H1 (cell line): ENCODE measurements around the gene BRINP3. TPM values are rescaled to one million over a fixed set of nuclear protein-coding genes. Genes with fewer than 3 reads are reported as not detected.

ENCODE experiments used
- CTCF ChIA-PET: fragments of 300-600 bp; sonication (Branson Sonifier 250); formaldehyde crosslinking; loops from one replicate; lab custom pipeline; 2021; ENCODE audit not compliant: partially characterized antibody; lab: Charles Lee
- POLR2A ChIA-PET: fragments of 300-600 bp; sonication (Branson Sonifier 250); formaldehyde crosslinking; loops from one replicate; lab custom pipeline; 2021; ENCODE audit warnings: inconsistent platforms; ENCODE audit not compliant: partially characterized antibody; lab: Charles Lee
- DNase-seq, 2 experiments: peaks; one replicate each; pipeline versions ENCODE4 v3.0.0 to v3.0.0-alpha.2; 2010 to 2022; ENCODE audit warnings: low spot score in 2 of 2, low read depth in 1 of 2, mixed read lengths in 1 of 2
- FAIRE-seq: peaks from 2 replicates; lab custom pipeline; 2011; peaks lifted over from hg19 to GRCh38; lab: Jason Lieb, UNC
- H2AFZ ChIP-seq: 2 replicates; pipeline ENCODE4 v1.8.1; 2012; ENCODE audit warnings: low read length, inconsistent platforms
- H2AK5ac ChIP-seq: 2 replicates; pipeline ENCODE4 v1.6.1; 2013; ENCODE audit warnings: low read depth, low read length
- H2BK120ac ChIP-seq: replicated peaks from 2 replicates; pipeline ENCODE3; 2013; ENCODE audit warnings: low read depth, low read length, inconsistent platforms
- H2BK12ac ChIP-seq: 2 replicates; pipeline ENCODE4 v1.6.1; 2013; ENCODE audit warnings: low read depth, low read length
- H2BK15ac ChIP-seq: 2 replicates; pipeline ENCODE4 v1.6.1; 2013; ENCODE audit warnings: low read length
- H2BK20ac ChIP-seq: 2 replicates; pipeline ENCODE4 v1.6.1; 2013; ENCODE audit warnings: low read length
- H2BK5ac ChIP-seq: 2 replicates; pipeline ENCODE4 v1.6.1; 2013; ENCODE audit warnings: low read depth, low read length
- H3K14ac ChIP-seq: 2 replicates; pipeline ENCODE4 v1.6.1; 2013; ENCODE audit warnings: inconsistent platforms; ENCODE audit not compliant: insufficient read length
- H3K18ac ChIP-seq: 2 replicates; pipeline ENCODE4 v1.6.1; 2013; ENCODE audit warnings: low read length; ENCODE audit errors: extremely low read depth
- H3K23ac ChIP-seq: 2 replicates; pipeline ENCODE4 v1.6.1; 2013; ENCODE audit warnings: inconsistent platforms; ENCODE audit not compliant: insufficient read length
- H3K23me2 ChIP-seq: 2 replicates; pipeline ENCODE4 v1.6.1; 2013; ENCODE audit warnings: low read depth, low read length
- H3K27ac ChIP-seq: 2 replicates; pipeline ENCODE4 v1.6.1; 2011; ENCODE audit warnings: low read depth, low read length, inconsistent platforms
- H3K27me3 ChIP-seq, 4 experiments: replicated peaks in 1 of 4; 1 replicate in 1 of 4; 2 replicates in 3 of 4; pipeline versions ENCODE4 v1.6.1 to v1.8.1; 2011 to 2013; ENCODE audit warnings: low read length in 3 of 4, mild to moderate bottlenecking in 3 of 4, inconsistent platforms in 2 of 4, mixed read lengths in 2 of 4, moderate library complexity in 1 of 4; ENCODE audit not compliant: control insufficient read depth in 3 of 4, insufficient read depth in 3 of 4; ENCODE audit errors: extremely low read depth in 1 of 4
- H3K36me3 ChIP-seq, 4 experiments: 2 replicates each; pipeline versions ENCODE4 v1.6.1 to v1.8.1; 2011 to 2013; ENCODE audit warnings: mild to moderate bottlenecking in 4 of 4, low read length in 3 of 4, moderate library complexity in 2 of 4, control low read depth in 1 of 4, inconsistent platforms in 1 of 4; ENCODE audit not compliant: insufficient read depth in 4 of 4, control insufficient read depth in 2 of 4
- H3K4ac ChIP-seq: replicated peaks from 2 replicates; pipeline ENCODE3; 2013; ENCODE audit warnings: low read length, low read depth, mixed read lengths, inconsistent platforms; ENCODE audit not compliant: insufficient read length
- H3K4me1 ChIP-seq, 4 experiments: replicated peaks in 1 of 4; 1 replicate in 1 of 4; 2 replicates in 3 of 4; pipeline versions ENCODE4 v1.6.1 to v1.8.1; 2011 to 2013; ENCODE audit warnings: low read length in 3 of 4, inconsistent platforms in 2 of 4, mixed read lengths in 1 of 4; ENCODE audit not compliant: insufficient read depth in 4 of 4, control insufficient read depth in 3 of 4
- H3K4me2 ChIP-seq, 2 experiments: 2 replicates each; pipeline versions ENCODE4 v1.6.1 to v1.8.1; 2011 to 2013; ENCODE audit warnings: low read depth in 2 of 2, low read length in 2 of 2, control low read depth in 1 of 2, inconsistent platforms in 1 of 2, mild to moderate bottlenecking in 1 of 2; ENCODE audit not compliant: insufficient read depth in 1 of 2
- H3K4me3 ChIP-seq, 4 experiments: fragments of 200-600, 300-600 bp in 1 of 4; sonication (generic), shearing (Covaris generic), sonication (Bioruptor Twin) in 1 of 4; 2 replicates each; pipeline versions ENCODE4 v1.5.1 to v1.8.1; 2011 to 2016; ENCODE audit warnings: low read length in 4 of 4, low read depth in 3 of 4, control low read depth in 2 of 4, inconsistent platforms in 2 of 4, mild to moderate bottlenecking in 2 of 4, mixed read lengths in 1 of 4, moderate library complexity in 1 of 4; ENCODE audit not compliant: insufficient read depth in 2 of 4; ENCODE audit errors: extremely low read depth in 1 of 4
- H3K56ac ChIP-seq: replicated peaks from 2 replicates; pipeline ENCODE3; 2013; ENCODE audit warnings: low read depth, mild to moderate bottlenecking, mixed read lengths, low read length, inconsistent platforms; ENCODE audit not compliant: insufficient read length
- H3K79me1 ChIP-seq: 2 replicates; pipeline ENCODE4 v1.6.1; 2013; ENCODE audit warnings: low read depth, low read length, control low read depth
- H3K79me2 ChIP-seq, 2 experiments: 2 replicates each; pipeline versions ENCODE4 v1.6.1 to v1.8.1; 2012 to 2013; ENCODE audit warnings: low read length in 2 of 2, mild to moderate bottlenecking in 2 of 2, inconsistent platforms in 1 of 2; ENCODE audit not compliant: insufficient read depth in 2 of 2, control insufficient read depth in 1 of 2
- H3K9ac ChIP-seq, 4 experiments: replicated peaks in 1 of 4; 1 replicate in 1 of 4; 2 replicates in 3 of 4; pipeline versions ENCODE4 v1.6.1 to v1.8.1; 2011 to 2013; ENCODE audit warnings: low read depth in 3 of 4, low read length in 3 of 4, control low read depth in 2 of 4, mild to moderate bottlenecking in 2 of 4, moderate library complexity in 2 of 4, inconsistent platforms in 1 of 4; ENCODE audit errors: extremely low read depth in 1 of 4
- H3K9me3 ChIP-seq, 2 experiments: 2 replicates each; pipeline versions ENCODE4 v1.6.1 to v1.8.1; 2012 to 2013; ENCODE audit warnings: mild to moderate bottlenecking in 2 of 2, moderate library complexity in 2 of 2, control low read depth in 1 of 2, inconsistent platforms in 1 of 2, low read depth in 1 of 2, low read length in 1 of 2, mixed read lengths in 1 of 2; ENCODE audit not compliant: insufficient read depth in 2 of 2
- H4K20me1 ChIP-seq, 2 experiments: replicated peaks in 1 of 2; 2 replicates each; pipeline versions ENCODE3 to v1.8.1; 2011 to 2013; ENCODE audit warnings: inconsistent platforms in 2 of 2, low read length in 2 of 2, mild to moderate bottlenecking in 1 of 2; ENCODE audit not compliant: insufficient read depth in 2 of 2, control insufficient read depth in 1 of 2
- H4K5ac ChIP-seq: 2 replicates; pipeline ENCODE4 v1.6.1; 2013; ENCODE audit warnings: low read length, low read depth, mixed read lengths, inconsistent platforms; ENCODE audit not compliant: insufficient read length
- H4K8ac ChIP-seq: 2 replicates; pipeline ENCODE4 v1.8.0; 2013; ENCODE audit warnings: mild to moderate bottlenecking, moderate library complexity, low read length, inconsistent platforms; ENCODE audit not compliant: insufficient read depth; ENCODE audit errors: extremely low read depth
- H4K91ac ChIP-seq: replicated peaks from 2 replicates; pipeline ENCODE3; 2013; ENCODE audit warnings: low read length, mixed read lengths, inconsistent platforms; ENCODE audit not compliant: insufficient read length
- ASH2L ChIP-seq: fragments of 200-600, 300-600 bp; sonication (generic); IDR thresholded peaks from one replicate; pipeline ENCODE4 v1.7.1; 2017; ENCODE audit warnings: low read length
- ATF3 ChIP-seq: IDR thresholded peaks from 2 replicates; pipeline ENCODE4 v1.6.1; 2011; ENCODE audit warnings: low read depth, mild to moderate bottlenecking, low read length; ENCODE audit not compliant: insufficient read depth
- BRCA1 ChIP-seq: IDR thresholded peaks from 2 replicates; pipeline ENCODE4 v1.6.1; 2012; ENCODE audit warnings: low read depth, low read length, improper control_type of control experiment
- CBX8 ChIP-seq: fragments of 300-800, 300-1000 bp; sonication (generic); IDR thresholded peaks from 2 replicates; pipeline ENCODE4 v1.7.1; 2016; ENCODE audit warnings: low read depth, low read length, borderline replicate concordance
- CHD1 ChIP-seq: IDR thresholded peaks from 2 replicates; pipeline ENCODE4 v1.6.1; 2012; ENCODE audit warnings: low read depth, low read length, improper control_type of control experiment
- CHD2 ChIP-seq: IDR thresholded peaks from 2 replicates; pipeline ENCODE4 v1.6.1; 2012; ENCODE audit warnings: low read length, improper control_type of control experiment
- CREB1 ChIP-seq: IDR thresholded peaks from 2 replicates; pipeline ENCODE4 v1.6.1; 2012; ENCODE audit warnings: inconsistent platforms
- EGR1 ChIP-seq: IDR thresholded peaks from 2 replicates; pipeline ENCODE4 v1.6.1; 2011; ENCODE audit warnings: low read depth, low read length, borderline replicate concordance
- HDAC2 ChIP-seq, 2 experiments: fragments of 300-600 bp in 1 of 2; sonication (generic) in 1 of 2; IDR thresholded peaks; 2 replicates each; pipeline ENCODE4 v1.6.1; 2011 to 2012; ENCODE audit warnings: low read depth in 2 of 2, low read length in 2 of 2, mild to moderate bottlenecking in 2 of 2, moderate library complexity in 2 of 2, borderline replicate concordance in 1 of 2, inconsistent platforms in 1 of 2
- MAFK ChIP-seq: IDR thresholded peaks from 2 replicates; pipeline ENCODE4 v1.6.1; 2012; ENCODE audit warnings: low read depth, mild to moderate bottlenecking, improper control_type of control experiment, low read length
- MAX ChIP-seq: IDR thresholded peaks from 2 replicates; pipeline ENCODE4 v1.6.1; 2012; ENCODE audit warnings: inconsistent platforms
- PHF8 ChIP-seq: fragments of 200-600 bp; sonication (generic); conservative IDR thresholded peaks from 2 replicates; pipeline ENCODE4 v1.7.1; 2012; ENCODE audit warnings: low read depth, mild to moderate bottlenecking, inconsistent platforms, low read length, moderate library complexity
- RFX5 ChIP-seq: IDR thresholded peaks from 2 replicates; pipeline ENCODE4 v1.6.1; 2011; ENCODE audit warnings: low read depth, low read length, improper control_type of control experiment, borderline replicate concordance
- SP1 ChIP-seq: IDR thresholded peaks from 2 replicates; pipeline ENCODE4 v1.6.1; 2011; ENCODE audit warnings: low read depth, low read length
- YY1 ChIP-seq: IDR thresholded peaks from 2 replicates; pipeline ENCODE4 v1.6.1; 2011; ENCODE audit warnings: low read depth, mild to moderate bottlenecking, low read length
- WGBS, 2 experiments: shearing (Covaris generic) in 1 of 2; methylation state at CpG; one replicate each; pipeline versions ENCODE4 v1.1.6 to v1.1.7; 2013 to 2015; ENCODE audit warnings: low lambda C conversion rate in 2 of 2, mixed read lengths in 2 of 2, inconsistent platforms in 1 of 2, low coverage in 1 of 2, missing lambda C conversion rate in 1 of 2; ENCODE audit not compliant: insufficient replicate concordance in 2 of 2, insufficient coverage in 1 of 2, insufficient read length in 1 of 2; ENCODE audit errors: extremely low coverage in 1 of 2, missing lambda C conversion rate in 1 of 2; 5-methylcytosine and 5-hydroxymethylcytosine counted together
- polyA plus RNA-seq, 7 experiments: library from polyadenylated mRNA; depleted of rRNA in 3 of 7; stranded (reverse) in 5 of 7; unstranded in 2 of 7; fragments of >200 nt in 5 of 7; fragments of 200-250 nt in 2 of 7; gene quantifications; 1 replicate in 5 of 7; 2 replicates in 1 of 7; 4 replicates in 1 of 7; pipeline versions ENCODE4 v1.2.1 to v1.2.3, GENCODE V29; 2011 to 2013; ENCODE audit warnings: missing spikeins in 2 of 7, mixed read lengths in 2 of 7
- total RNA-seq: library from RNA; stranded (reverse); fragmentation: NEBNext Ultra II Directional; extraction: Animal tissue kit (Norgen Biotek cat#: 25700); gene quantifications from 2 replicates; pipeline ENCODE4 v1.2.1, GENCODE V29; 2021

The BRINP3 gene
- total and polyA plus RNA-seq, 2 of the 8 experiments (the other 6 are each of a cell fraction or from before 2014, with no cell fraction given) = not detected

- no peaks in the 10 kb centered on the region; a peak in 1 of 8 replicates for H3K36me3 ChIP-seq
- no peak overlapping the region for H2AFZ ChIP-seq
- 97% methylated on average over 4 of the region's 4 CpGs; no CpG with 5 or more reads in 1 of the 2 experiments for WGBS, 2 experiments
- no peak overlapping the region for H4K8ac ChIP-seq
- FAIRE-seq = no peak
- H3K23ac ChIP-seq = no peak overlapping the region
- peaks cover 0 to 11% of the 10 kb centered on the region in 2 experiments; a peak in 1 of 4 replicates for H3K9me3 ChIP-seq
- H3K4ac ChIP-seq = no peak overlapping the region
- no peaks in the 10 kb centered on the region for H3K79me2 ChIP-seq
- no peak overlapping the region for H2BK15ac ChIP-seq
- H3K23me2 ChIP-seq = no peaks in the 10 kb centered on the region
- no peaks in the 10 kb centered on the region for H3K27me3 ChIP-seq
- no peak overlapping the region for H2BK5ac ChIP-seq
- no peaks in the 10 kb centered on the region for H4K20me1 ChIP-seq
- DNase-seq = no peak
- no peak overlapping the region for H4K5ac ChIP-seq
- no peak overlapping the region for H2BK120ac ChIP-seq
- no peak overlapping the region for H3K14ac ChIP-seq
- POLR2A ChIA-PET = no interaction called here
- no peak overlapping the region for H3K18ac ChIP-seq
- H2AK5ac ChIP-seq = no peak overlapping the region
- H3K4me3 ChIP-seq = no peak overlapping the region
- no peaks in the 10 kb centered on the region for H3K79me1 ChIP-seq
- H2BK12ac ChIP-seq = no peak overlapping the region
- H3K56ac ChIP-seq = no peak overlapping the region
- H3K4me2 ChIP-seq = no peak overlapping the region
- H4K91ac ChIP-seq = no peak overlapping the region
- H3K9ac ChIP-seq = no peak overlapping the region
- H3K27ac ChIP-seq = no peak overlapping the region
- CTCF ChIA-PET = no interaction called here
- H3K4me1 ChIP-seq = no peaks in the 10 kb centered on the region
- H2BK20ac ChIP-seq = no peak overlapping the region
- TF ChIP-seq CBX8 (no peak), CHD2 (no peak), MAX (no peak), HDAC2 (IDR thresholded peaks at IDR 0.05; ENCODE audit: borderline replicate concordance in 1 of 2, low read depth in 2 of 2, low read length in 2 of 2) (no peak), ATF3 (no peak), RFX5 (no peak), YY1 (no peak), EGR1 (no peak), MAFK (no peak), BRCA1 (no peak), CREB1 (no peak), SP1 (no peak), ASH2L (no peak), PHF8 (no peak), CHD1 (no peak)
Measured at GRCh38 chr1:190367200-190367599, 110.5 kb downstream of the BRINP3 start.
